ENCODE results near the gene PIK3C2B. TPM values are rescaled to one million over a fixed set of nuclear protein-coding genes. Genes with fewer than 3 reads are reported as not detected.

The PIK3C2B gene
- total RNA-seq, 1 experiment from 2014 or later = 24.7 TPM

- H3K9me3 ChIP-seq = no peaks in the 10 kb centered on the region
- peaks cover 16% of the 10 kb centered on the region for H3K4me1 Mint-ChIP-seq (ENCODE audit: low read depth, unreplicated experiment)
- H3K27me3 ChIP-seq (replicated peaks; ENCODE audit: control insufficient read depth, insufficient read depth, low read length) = no peaks in the 10 kb centered on the region
- H3K27me3 Mint-ChIP-seq (ENCODE audit: insufficient read depth, unreplicated experiment) = no peaks in the 10 kb centered on the region
- H3K4me3 ChIP-seq (ENCODE audit: low read depth, low read length) = no peak overlapping the region
- no peak for TF ChIP-seq CTCF (IDR thresholded peaks at IDR 0.05; ENCODE audit: insufficient read depth in 1 of 2, low read depth in 1 of 2, low read length in 1 of 2, severe bottlenecking in 1 of 2, unreplicated experiment in 1 of 2)
- peaks cover 2% of the 10 kb centered on the region; the same call in 1 of the 2 replicates for H3K36me3 ChIP-seq (ENCODE audit: control insufficient read depth, insufficient read depth, low read length)
- DNase-seq = no peak
- no peaks in the 10 kb centered on the region for H3K36me3 Mint-ChIP-seq (ENCODE audit: insufficient read depth, unreplicated experiment)
- H3K9me3 Mint-ChIP-seq (ENCODE audit: unreplicated experiment) = no peaks in the 10 kb centered on the region
- no TSS peak for BruUV-seq (replicated peaks)
- H3K4me3 Mint-ChIP-seq (ENCODE audit: unreplicated experiment) = no peak overlapping the region
- CTCF ChIA-PET = interaction anchor here (0.6 to 3.2 kb wide), 7 partner anchors 15 to 52 kb away, joined by 3 to 25 read pairs (median 4); partner anchors contain the start of gene PIK3C2B
- H3K4me1 ChIP-seq = peaks cover 12% of the 10 kb centered on the region; the same call in 1 of the 2 replicates
- intact Hi-C loops (cut with micrococcal nuclease; ENCODE audit: unreplicated experiment) = no loop called here
- no peak overlapping the region for H3K27ac Mint-ChIP-seq (ENCODE audit: unreplicated experiment)
- POLR2A ChIA-PET = interaction anchor here (0.5 to 1.0 kb wide), 3 partner anchors 14 to 38 kb away, joined by 3 to 4 read pairs (median 3); partner anchors contain the start of gene PIK3C2B
Observed at GRCh38 chr1:204478921-204479320, 15.7 kb downstream of the PIK3C2B start.

GRCh38 chr1:204478172-204478899 is 16.3 kb downstream of the PIK3C2B start:
- H3K4me3 ChIP-seq (ENCODE audit: low read depth, low read length) = no peak overlapping the region
- no peak for DNase-seq
- no peaks in the 10 kb centered on the region for H3K36me3 Mint-ChIP-seq (ENCODE audit: insufficient read depth, unreplicated experiment)
- no peaks in the 10 kb centered on the region for H3K27me3 ChIP-seq (replicated peaks; ENCODE audit: control insufficient read depth, insufficient read depth, low read length)
- H3K4me1 Mint-ChIP-seq (ENCODE audit: low read depth, unreplicated experiment) = peaks cover 16% of the 10 kb centered on the region
- POLR2A ChIA-PET = interaction anchor here (1.0 kb wide), 2 partner anchors 14 to 16 kb away, joined by 3 to 4 read pairs; partner anchors contain the start of gene PIK3C2B
- H3K27me3 Mint-ChIP-seq (ENCODE audit: insufficient read depth, unreplicated experiment) = no peaks in the 10 kb centered on the region
- H3K9me3 ChIP-seq = no peaks in the 10 kb centered on the region
- no TSS peak for BruUV-seq (replicated peaks)
- no peak overlapping the region for H3K27ac Mint-ChIP-seq (ENCODE audit: unreplicated experiment)
- H3K4me1 ChIP-seq = peaks cover 10% of the 10 kb centered on the region; the same call in 1 of the 2 replicates
- CTCF ChIA-PET = interaction anchor here (0.9 to 3.2 kb wide), 4 partner anchors 16 to 47 kb away, joined by 3 to 22 read pairs (median 6); partner anchors contain the start of gene PIK3C2B
- TF ChIP-seq CTCF (IDR thresholded peaks at IDR 0.05; ENCODE audit: insufficient read depth in 1 of 2, low read depth in 1 of 2, low read length in 1 of 2, severe bottlenecking in 1 of 2, unreplicated experiment in 1 of 2) = no peak
- H3K36me3 ChIP-seq (ENCODE audit: control insufficient read depth, insufficient read depth, low read length) = peaks cover 2% of the 10 kb centered on the region; the same call in 1 of the 2 replicates
- intact Hi-C loops (cut with micrococcal nuclease; ENCODE audit: unreplicated experiment) = no loop called here
- H3K4me3 Mint-ChIP-seq (ENCODE audit: unreplicated experiment) = no peak overlapping the region
- no peaks in the 10 kb centered on the region for H3K9me3 Mint-ChIP-seq (ENCODE audit: unreplicated experiment)

- no peak overlapping the region for H3K4me3 Mint-ChIP-seq (ENCODE audit: unreplicated experiment)
- no peak overlapping the region for H3K4me3 ChIP-seq (ENCODE audit: low read depth, low read length)
- intact Hi-C loops (cut with micrococcal nuclease; ENCODE audit: unreplicated experiment) = no loop called here
- no peak for TF ChIP-seq CTCF (IDR thresholded peaks at IDR 0.05; ENCODE audit: insufficient read depth in 1 of 2, low read depth in 1 of 2, low read length in 1 of 2, severe bottlenecking in 1 of 2, unreplicated experiment in 1 of 2)
- peaks cover 16% of the 10 kb centered on the region for H3K4me1 Mint-ChIP-seq (ENCODE audit: low read depth, unreplicated experiment)
- POLR2A ChIA-PET = no interaction called here
- H3K27me3 ChIP-seq (replicated peaks; ENCODE audit: control insufficient read depth, insufficient read depth, low read length) = no peaks in the 10 kb centered on the region
- H3K9me3 ChIP-seq = no peaks in the 10 kb centered on the region
- no peak for DNase-seq
- BruUV-seq (replicated peaks) = no TSS peak
- H3K27ac Mint-ChIP-seq (ENCODE audit: unreplicated experiment) = no peak overlapping the region
- peaks cover 10% of the 10 kb centered on the region; the same call in 1 of the 2 replicates for H3K4me1 ChIP-seq
- no peaks in the 10 kb centered on the region for H3K9me3 Mint-ChIP-seq (ENCODE audit: unreplicated experiment)
- H3K27me3 Mint-ChIP-seq (ENCODE audit: insufficient read depth, unreplicated experiment) = no peaks in the 10 kb centered on the region
- no peaks in the 10 kb centered on the region for H3K36me3 Mint-ChIP-seq (ENCODE audit: insufficient read depth, unreplicated experiment)
- H3K36me3 ChIP-seq (ENCODE audit: control insufficient read depth, insufficient read depth, low read length) = peaks cover 2% of the 10 kb centered on the region; the same call in 1 of the 2 replicates
- CTCF ChIA-PET = interaction anchor here (0.7 to 3.2 kb wide), 2 partner anchors 17 to 27 kb away, joined by 3 to 22 read pairs; partner anchors contain the start of gene PIK3C2B
Observed at GRCh38 chr1:204477036-204477740, 17.4 kb downstream of the PIK3C2B start.
